Amniotic stem cell (primary cell): ENCODE data around the gene SLC20A1.
"Not testable (repeated sequence)": the region's sequence is repeated elsewhere in the genome, so short reads cannot be mapped to it uniquely, and the experiment has no call there.

Experiments used
- DNase-seq: peaks from one replicate; lab custom pipeline; 2025; lab: John Stamatoyannopoulos, UW

The SLC20A1 gene

DNA sequence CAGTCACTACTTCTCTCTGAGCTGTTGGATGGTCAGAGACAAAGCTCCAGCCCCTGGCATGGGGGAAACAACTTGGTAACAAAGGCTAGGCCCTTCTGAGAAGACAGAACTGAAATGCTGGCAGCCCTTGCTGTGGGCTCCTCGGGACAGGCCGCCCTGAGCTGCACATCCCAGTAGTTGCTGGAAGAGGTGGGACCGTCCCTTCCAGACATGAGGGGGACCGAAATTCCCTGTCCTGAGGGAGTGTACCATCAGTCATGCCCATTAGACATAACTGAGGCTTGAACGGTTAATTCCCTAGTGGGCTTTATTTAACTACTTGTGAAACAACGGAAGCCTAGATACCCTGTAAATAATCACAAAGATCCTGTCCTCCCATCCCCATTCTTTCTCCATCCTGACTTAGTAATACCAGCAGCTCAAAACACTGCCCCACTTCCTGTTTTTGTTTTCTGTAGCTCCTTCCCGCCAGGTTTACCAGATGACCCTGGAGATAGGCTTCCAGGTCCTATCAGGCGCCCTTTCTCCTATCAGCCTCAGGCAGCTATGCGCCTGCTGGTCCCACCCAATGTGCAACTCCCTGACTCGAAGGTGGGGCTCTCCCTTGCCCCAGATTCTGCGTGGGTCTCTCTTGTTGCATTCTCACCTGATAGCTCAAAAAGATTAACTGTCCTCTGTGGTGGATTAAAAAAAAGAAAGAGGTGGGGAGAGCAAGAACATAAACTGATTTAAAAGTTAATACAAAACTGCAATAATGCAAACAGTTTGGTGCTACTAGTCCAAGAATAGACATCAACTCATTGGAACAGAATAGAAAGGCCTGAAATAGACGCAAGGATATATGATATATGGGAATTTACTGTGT is 38.0 kb downstream of the SLC20A1 start:
- DNase-seq: no peak

DNA sequence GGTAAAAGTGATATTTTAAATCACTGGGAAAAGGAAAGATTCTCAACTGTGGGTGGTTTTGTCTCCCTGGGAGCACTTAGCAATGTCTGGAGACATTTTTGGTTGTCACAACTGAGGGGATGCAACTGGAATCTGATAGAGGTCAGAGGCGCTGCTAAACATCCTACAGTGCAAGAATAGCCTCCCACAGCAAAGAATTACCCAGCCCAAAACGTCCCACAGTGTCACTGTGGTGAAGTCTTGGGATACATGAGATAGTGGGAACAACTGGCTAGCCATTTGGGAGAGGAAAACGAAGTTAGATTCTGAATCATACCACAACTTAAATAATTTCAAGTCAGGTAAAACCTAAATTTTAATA is 38.7 kb downstream of the SLC20A1 start:
- no peak for DNase-seq

DNA sequence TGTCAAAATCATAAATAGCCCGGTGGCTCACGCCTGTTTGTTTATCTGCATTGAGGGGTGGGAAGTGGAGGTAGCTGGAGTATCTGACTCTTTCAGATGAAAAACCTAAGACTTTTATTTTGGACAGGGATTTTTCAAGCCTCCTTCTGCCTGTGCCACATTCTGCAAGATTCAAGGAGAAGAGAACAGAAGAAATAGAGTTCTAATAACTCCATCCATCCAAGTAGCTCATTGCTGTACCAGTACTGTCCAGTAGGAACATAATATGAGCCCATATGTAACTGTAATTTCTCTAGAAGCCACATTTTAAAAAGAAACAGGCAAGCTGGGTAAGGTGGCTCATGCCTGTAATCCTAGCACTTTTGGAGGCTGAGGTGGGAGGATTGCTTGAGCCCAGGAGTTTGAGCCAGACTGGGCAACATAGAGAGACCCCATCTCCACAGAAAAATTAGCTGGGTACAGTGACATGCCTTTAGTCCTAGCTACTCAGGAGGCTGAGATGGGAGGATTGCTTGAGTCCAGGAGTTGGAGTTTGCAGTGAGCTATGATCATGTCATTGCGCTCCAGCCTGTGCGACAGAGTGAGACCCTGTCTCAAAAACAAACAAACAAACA is 39.6 kb downstream of the SLC20A1 start:
- no peak for DNase-seq

DNA sequence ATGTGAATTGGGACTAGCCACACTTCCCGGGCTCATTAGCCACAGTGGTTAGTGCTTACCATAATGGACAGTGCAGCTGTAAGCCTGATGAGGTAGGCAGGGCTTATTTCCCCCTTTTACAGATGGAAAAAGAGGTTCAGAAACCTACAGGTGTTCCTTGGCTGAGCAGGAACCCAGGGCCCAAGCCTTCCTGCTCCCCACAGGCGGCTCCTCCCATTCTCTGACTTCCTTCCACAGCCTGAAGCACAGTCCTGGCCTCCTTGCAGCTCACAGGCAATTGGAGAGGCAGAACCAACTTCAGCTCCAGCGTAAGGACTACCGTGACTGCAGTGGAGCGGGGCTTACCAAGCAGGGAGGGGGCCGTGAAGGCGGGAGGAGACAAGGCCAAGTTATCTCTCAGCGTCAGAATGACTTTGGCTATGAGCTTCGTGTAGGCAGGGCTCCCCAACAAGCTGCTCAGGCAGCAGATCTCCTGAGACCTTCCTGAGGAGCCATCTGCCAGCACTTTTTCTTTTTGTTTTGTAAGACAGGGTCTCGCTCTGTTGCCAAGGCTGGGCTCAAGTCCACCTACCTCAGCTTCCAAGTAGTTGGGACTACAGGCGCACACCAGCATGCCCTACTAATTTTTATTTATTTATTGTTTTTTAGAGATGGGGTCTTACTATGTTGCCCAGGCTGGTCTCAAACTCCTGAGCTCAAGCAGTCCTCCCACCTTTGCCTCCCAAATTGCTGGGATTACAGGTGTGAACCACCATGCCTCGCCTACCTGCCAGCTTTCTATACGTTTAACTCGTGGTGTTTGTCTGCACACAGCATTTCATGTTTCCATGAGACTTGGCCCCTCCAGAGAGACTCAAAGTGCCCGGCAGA is 40.8 kb downstream of the SLC20A1 start:
- DNase-seq: no peak

DNA sequence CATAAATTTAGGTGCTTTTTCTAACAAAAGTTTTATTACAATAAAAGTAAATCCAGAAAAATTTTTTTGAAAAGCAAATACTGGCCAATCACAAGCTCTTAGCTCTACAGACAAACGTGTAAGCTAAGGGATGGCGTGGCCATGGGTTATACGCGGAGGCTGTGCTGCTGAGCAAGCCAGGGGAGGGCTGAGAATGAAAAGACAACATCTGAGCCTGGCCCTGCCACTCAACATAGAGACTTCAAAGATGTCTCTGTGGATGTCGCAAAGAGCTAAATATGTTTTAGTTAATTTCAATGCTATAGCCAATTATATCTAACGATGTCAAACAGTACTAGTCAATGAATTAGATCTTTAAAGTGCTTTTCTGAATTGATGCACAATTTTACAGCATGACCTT is 41.8 kb downstream of the SLC20A1 start:
- no peak for DNase-seq

DNA sequence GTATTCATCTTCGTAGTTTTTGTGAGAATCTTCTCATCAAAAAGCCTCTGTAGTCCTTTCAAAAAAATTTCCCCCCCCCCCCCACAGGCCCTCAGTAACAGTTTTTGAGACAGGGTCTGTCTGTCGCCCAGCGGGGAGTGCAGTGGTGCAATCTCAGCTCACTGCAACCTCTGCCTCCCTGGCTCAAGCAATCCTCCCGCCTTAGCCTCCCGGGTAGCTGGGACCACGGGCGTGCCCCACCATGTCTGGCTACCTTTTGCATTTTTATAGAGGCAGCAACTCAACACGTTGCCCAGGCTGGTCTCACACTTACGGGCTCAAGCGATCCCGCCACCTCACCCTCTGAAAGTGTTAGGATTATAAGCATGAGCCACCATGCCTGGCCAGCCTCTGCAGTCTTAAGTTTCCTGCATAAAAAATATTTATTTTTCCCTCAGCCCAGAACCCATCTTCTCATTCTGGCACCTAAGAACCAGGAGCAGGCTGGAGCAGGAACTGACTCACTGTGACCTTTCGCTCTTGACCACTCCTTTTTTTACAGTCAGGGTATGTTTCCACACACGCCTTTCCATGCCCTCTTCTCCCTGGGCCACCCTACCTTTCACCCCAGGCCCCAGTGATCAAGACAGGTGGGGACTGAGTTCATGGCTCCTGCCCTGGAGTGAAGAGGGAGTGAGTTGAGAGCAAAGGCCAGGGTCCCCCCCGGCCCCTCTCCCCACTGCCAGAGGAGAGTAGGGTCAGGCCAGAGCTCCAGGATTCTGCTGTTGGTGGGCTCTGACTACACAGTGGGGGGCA is 42.5 kb downstream of the SLC20A1 start:
- no peak for DNase-seq

DNA sequence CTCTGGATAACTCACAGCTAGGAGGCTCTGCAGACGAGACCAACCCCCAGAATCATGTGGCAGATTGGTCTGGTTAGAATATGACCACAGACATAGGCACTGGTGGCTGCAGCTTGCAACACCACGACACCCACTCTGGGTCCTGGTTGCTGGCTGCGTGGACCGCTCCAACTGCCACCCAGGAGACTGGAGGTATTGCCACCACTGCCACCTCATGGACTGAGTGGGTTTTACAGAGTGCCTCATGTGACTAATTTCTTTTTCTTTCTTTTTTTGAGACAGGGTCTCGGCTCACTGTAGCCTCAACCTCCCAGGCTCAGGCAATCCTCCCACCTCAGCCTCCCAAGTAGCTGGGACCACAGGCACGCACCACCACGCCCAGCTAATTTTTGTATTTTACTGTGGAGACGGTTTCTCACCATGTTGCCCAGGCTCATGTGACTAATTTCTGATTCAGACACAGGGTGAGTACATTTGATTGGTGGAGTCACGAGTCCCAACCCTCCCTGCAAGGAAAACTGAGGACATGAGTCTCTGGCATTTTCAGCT is 45.2 kb downstream of the SLC20A1 start:
- no peak for DNase-seq

DNA sequence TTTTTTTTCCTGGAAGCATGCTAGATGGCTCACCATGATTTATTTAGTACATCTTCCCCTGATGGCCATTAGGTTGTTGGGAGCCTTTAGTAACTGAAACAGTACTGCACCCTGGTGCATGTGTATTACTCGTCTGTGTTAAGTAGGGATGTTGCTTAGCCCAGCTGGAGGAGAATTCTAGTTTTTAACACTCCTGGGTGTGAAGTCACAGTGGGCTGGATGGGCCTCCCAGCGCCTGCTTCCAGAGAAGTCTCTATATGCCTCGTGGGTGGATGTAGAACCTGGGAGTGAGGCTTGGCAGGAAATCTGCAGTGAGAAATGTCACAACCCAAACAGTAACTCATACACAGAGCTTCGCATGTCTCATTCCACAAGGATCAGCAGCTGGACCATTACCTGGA is 46.1 kb downstream of the SLC20A1 start:
- DNase-seq: no peak

DNA sequence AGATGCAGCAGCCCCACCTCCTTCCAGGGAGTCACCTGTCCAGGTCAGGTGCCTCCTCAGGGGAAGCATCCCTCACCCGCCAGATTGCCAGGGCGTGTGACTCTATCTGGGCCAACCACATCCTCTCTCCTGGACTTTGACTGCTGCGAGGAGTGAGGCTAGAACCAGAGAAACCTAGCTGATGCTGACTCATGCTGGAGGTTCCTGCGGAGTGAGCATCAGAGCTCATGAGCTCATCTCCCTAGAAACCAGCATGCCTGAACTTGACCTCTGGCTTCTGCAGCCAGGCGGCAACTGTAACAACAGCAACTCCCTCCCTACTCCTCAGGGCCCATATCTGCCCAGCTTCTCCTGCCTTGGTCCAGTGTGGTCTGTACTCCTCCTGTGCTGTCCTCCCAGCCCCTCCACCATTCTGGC is 46.8 kb downstream of the SLC20A1 start:
- peak; percentile 75 for DNase-seq

DNA sequence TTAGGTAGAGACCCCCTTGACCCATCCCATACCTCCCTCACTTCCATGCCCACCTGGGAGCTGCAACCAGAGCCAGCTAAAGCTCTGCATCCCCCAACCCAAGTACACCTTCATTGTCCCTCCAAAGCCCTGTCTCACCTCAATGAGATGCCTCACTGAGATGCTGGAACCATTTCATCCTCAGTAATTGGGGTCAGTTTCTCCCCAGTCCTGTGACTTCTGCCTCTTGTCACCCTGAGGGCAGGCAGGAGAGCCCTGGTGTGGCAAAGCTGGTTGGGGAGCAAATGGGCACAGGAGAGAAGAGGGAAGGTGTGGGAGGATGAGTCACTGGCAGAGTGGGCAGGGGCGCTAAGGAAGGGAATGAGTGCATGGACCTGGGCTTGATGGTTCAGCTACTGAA is 47.2 kb downstream of the SLC20A1 start:
- no peak for DNase-seq

DNA sequence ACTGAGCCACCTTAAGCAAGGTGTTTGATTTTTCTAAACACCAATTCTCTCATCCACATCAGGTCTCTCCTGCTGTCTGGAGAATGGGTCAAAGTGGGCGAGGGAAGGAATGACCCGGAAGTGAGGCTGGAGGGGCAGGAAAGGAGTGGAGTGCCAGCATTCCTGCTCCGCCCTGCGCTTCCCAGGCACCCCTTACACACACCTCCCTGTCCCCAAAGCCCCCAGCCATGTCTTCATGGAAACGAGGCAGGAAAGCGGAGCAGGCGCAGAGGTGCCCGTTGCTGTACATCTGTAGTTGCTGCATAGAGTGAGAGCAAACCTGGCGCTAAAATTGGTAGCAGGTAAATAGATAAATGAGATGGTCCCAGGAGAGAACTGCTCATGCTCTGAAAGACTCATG is 47.9 kb downstream of the SLC20A1 start:
- DNase-seq: no peak

DNA sequence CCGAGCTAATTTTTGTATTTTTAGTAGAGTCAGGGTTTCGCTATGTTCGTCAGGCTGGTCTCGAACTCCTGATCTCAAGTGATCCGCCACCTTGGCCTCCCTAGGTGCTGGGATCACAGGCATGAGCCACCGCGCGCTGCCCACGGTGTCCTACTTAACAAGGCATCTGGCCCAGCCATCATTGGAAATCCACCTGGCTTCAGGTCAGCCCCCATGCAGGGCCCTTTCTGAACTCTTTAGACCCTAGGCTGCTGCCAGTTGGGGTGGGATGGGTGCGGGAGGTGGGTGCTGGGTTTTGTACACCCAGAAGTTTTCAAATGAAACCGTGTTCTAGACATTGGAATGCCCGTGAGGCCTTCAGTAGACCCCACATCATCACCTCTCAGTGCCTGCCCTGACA is 48.4 kb downstream of the SLC20A1 start:
- no peak for DNase-seq

DNA sequence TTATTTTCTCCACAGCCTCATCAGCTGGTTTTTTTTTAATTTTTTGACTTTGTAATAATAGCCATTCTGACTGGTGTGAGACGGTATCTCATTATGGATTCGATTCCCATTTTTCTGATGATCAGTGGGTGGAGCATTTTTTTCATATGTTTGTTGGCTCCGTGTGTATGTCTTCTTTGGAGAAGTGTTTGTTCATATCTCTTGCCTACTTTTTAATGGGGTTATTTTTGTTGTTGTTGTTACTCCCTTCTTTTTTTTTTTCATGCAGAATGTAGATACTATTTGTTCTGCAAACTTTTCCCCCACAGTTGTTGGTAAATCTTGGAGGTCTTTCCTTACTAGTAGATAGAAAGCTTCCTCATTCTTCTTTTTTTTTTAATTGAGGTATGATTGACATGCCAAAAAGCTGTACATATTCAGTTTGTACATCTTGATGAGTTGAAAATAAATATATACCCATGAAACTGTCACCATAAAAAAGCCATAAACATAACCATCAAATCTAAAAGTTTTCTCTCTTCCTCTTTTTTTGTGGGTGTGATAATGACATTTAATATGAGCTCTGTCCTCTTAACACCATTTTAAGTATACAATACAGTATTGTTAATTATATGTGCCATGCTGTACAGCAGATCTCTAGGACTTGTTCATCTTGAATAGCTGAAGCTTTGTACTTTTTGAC is 53.2 kb downstream of the SLC20A1 start:
- no peak for DNase-seq

DNA sequence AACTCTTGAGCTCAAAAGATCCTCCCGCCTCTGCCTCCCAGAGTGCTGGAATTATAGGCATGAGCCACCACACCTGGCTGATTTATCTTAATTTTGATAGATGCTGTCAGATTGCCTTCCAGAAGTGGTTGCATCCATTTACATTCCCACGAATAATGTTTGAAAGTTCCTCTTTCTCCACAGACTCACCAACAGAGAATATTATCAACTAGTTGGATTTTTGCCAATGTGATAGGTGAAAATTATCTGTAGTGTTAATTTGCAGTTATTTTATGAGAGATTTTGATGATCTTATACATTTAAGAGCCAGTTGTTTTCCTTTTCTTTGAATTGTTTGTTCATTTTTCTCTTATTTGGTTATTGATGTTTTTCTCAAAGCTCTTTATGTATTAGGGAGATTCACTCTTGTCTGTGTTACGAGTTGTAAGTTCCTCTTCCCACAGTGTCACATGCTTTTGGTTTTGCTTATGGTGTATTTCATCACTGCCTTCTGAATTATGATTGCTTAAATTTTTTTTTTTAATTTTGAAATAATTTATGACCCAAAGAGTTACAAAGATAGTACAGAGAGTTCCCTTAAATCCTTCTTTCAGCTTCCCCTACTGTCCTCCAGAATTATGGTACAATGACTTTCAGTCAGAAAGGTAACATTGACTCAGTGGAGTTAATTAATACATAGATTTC is 54.4 kb downstream of the SLC20A1 start:
- no peak for DNase-seq

DNA sequence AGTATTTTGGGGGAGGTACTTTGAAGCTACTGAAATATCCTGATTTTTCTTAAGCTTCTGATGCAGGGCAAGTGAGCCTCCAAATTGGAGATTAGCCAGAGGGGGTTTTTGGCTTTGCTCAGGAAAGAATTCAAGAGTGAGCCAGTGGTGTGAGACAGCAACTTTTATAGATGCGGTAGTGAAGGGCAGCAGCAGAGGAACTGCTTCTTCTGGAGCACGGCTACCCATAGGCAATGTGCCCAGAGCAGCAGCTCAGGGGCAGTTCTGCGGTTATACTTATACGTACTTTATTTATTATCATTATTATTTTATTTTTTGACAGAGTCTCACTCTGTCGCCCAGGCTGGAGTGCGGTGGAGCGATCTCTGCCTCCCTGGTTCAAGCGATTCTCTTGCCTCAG is 55.3 kb downstream of the SLC20A1 start:
- no peak for DNase-seq

DNA sequence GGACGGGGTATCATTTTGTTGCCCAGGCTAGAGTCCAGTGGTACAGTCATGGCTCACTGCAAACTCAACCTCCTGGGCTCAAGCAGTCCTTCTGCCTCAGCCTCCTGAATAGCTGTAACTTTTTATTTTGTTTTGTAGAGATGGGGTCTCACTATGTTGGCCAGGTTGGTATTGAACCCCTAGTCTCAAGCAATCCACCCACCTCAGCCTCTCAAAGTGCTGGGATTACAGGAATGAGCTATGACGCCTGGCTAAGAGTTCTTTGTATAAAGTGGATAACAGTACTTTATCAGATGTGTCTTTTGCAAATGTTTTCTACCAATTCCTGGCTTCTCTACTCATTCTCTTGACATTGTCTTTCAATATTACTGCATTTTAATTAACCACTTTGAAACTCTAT is 57.9 kb downstream of the SLC20A1 start:
- no peak for DNase-seq

DNA sequence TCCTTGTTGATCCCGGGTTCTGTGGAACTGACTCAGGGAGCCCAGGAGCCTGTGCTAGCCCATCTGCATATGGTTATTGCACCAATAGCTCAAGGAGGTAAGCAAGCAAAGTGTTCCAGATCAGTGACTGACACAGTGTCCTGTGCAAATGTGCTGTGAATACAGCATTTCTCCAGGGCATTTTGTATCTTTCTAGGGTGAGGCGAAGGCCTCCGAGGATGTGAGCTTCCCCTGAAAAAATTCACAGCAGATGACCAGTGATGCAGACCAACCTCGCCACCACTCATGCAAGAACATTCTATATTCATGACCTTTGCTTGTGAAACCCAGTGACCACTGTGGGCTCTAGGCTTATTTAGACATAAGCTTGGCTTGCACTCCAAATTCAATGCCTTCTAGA is 59.8 kb downstream of the SLC20A1 start:
- no peak for DNase-seq

DNA sequence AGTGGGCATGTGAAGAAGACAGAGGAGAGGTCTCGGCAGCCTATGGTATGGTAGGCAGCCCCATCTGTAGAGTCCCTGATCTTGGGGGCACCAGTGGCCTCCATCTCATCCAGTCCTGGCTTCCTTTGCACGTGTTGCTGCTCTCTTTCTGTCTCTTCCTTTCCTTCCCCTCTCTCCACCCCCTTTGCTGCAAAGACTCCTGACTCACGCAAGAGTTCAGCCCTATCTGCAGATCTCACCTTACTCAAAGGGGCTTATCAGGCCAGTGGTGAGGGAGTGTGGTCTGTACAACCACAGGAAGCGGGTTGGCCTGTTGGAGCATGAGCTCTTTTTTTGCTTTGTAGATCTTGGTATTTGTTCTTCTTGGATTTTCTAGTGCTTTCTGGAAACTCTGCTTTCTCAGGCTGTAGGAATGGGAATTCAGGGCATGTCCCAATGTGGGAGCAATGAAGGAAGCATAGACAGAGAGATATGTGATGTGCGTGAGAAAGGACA is 60.5 kb downstream of the SLC20A1 start:
- no peak for DNase-seq

DNA sequence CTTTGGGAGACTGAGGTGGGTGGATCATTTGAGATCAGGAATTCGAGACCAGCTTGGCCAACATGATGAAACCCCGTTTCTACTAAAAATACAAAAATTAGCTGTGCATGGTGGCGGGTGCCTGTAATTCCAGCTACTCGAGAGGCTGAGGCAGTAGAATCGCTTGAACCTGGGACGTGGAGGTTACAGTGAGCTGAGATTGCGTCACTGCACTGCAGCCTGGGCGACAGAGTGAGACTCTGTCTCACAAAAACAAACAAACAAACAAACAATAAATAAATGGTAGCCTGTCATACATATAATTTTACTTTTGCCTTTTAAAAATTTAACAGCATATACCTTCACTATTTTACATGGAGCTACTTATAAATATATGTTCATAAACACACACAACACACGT is 61.2 kb downstream of the SLC20A1 start:
- not testable (repeated sequence) for DNase-seq

DNA sequence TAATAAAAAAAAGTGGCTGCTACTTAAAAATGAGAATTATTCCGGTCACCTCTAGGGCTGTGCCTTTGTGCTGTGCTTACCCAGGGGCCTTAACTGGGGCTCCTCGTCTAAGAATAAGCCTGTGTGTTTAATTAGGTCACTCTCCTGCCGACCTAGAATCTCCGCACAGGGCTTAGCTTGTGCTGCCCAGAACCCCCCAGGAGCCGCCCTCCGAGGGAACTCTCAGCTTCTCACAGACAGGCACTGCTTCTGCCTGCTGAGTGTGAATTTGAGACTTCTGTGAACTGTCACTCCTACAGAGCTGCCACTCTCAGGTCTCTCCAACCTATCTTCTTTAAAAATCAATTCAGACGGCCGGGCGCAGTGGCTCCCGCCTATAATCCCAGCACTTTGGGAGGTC is 63.2 kb downstream of the SLC20A1 start:
- DNase-seq: no peak
